Naive thymus-derived CD8-positive, alpha-beta T cell (primary cell): Measurements from ENCODE around the gene S100A1. TPM values are rescaled to one million over a fixed set of nuclear protein-coding genes. Genes with fewer than 3 reads are reported as not detected.

ENCODE experiments used
- ATAC-seq, 2 donors: fragments of 150-1000 bp; cut with Tn5 transposase in 1 of 2; sonication (Bioruptor Pico), chemical (Tn5 transposase) in 1 of 2; 1 replicate in 1 of 2; 2 replicates in 1 of 2; pipeline ENCODE4 v1.10.0; 2021; ENCODE audit warnings: mild to moderate bottlenecking in 2 of 2, moderate library complexity in 2 of 2
- POLR2A ChIA-PET: fragments of 350-600 bp; sonication (Branson Sonifier 250); formaldehyde crosslinking; loops from one replicate; lab custom pipeline; 2021; ENCODE audit warnings: antibody characterized with exemption; lab: Charles Lee
- DNase-seq, 10 donors: peaks; one replicate each; pipeline versions ENCODE4 v3.0.0 to v3.0.0-alpha.2; 2020 to 2022
- H3K27ac Mint-ChIP-seq, 10 donors: one replicate each; pipeline ENCODE4 v1.8.0; 2020 to 2022; ENCODE audit warnings: mild to moderate bottlenecking in 10 of 10, mixed read lengths in 10 of 10, moderate library complexity in 4 of 10, inconsistent platforms in 1 of 10
- H3K27me3 Mint-ChIP-seq, 5 donors: one replicate each; pipeline ENCODE4 v1.8.0; 2021 to 2022; ENCODE audit warnings: mixed read lengths in 5 of 5
- H3K36me3 Mint-ChIP-seq, 3 donors: one replicate each; pipeline ENCODE4 v1.8.0; 2020 to 2022; ENCODE audit warnings: mixed read lengths in 3 of 3, mild to moderate bottlenecking in 2 of 3, inconsistent platforms in 1 of 3
- H3K4me1 Mint-ChIP-seq, 4 donors: one replicate each; pipeline ENCODE4 v1.8.0; 2021 to 2022; ENCODE audit warnings: mixed read lengths in 4 of 4
- H3K4me3 Mint-ChIP-seq, 10 donors: one replicate each; pipeline ENCODE4 v1.8.0; 2020 to 2022; ENCODE audit warnings: mild to moderate bottlenecking in 10 of 10, mixed read lengths in 10 of 10, moderate library complexity in 6 of 10, inconsistent platforms in 1 of 10
- H3K9me3 Mint-ChIP-seq, 9 donors: one replicate each; pipeline ENCODE4 v1.8.0; 2020 to 2022; ENCODE audit warnings: mixed read lengths in 9 of 9, mild to moderate bottlenecking in 3 of 9, inconsistent platforms in 1 of 9, moderate library complexity in 1 of 9
- polyA plus RNA-seq, 3 donors: library from polyadenylated mRNA; unstranded; fragments of 300-500 nt; fragmentation: Illumina TruSeq; gene quantifications; one replicate each; pipeline ENCODE4 v1.2.3, GENCODE V29; 2021
- total RNA-seq, 8 experiments: library from RNA in 2 of 8; stranded (reverse) in 2 of 8; gene quantifications; one replicate each; pipeline ENCODE4 v1.2.3 and lab custom pipeline; 2021 to 2026

S100A1 gene
- total and polyA plus RNA-seq, 5 experiments from 2014 or later = not detected

DNA sequence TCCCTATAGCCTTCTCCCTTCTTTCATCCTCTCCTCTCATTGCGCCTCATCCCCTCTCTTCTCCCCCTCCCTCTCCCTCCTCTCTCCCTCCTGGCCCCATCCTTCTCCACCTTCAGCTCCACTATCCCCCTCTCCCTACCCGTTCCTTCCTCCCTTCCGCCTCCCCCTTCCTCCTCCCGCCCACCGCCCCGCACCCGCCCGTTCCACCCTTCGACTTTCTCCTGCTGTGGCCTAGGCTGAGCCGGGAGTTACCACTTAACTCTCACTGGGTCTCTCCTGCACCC is 51.8 kb downstream of the S100A1 start:
- Mint-ChIP-seq H3K9me3 (no peaks in the 10 kb centered on the region), H3K27ac (peak overlapping the region in 1 of 10 donors; percentile 31), H3K36me3 (peaks cover 0 to 5% (median 0%) of the 10 kb centered on the region in 3 donors), H3K4me1 (peaks cover 17 to 28% (median 21%) of the 10 kb centered on the region in 4 donors), H3K27me3 (peaks cover 33 to 64% (median 43%) of the 10 kb centered on the region in 5 donors), H3K4me3 (peak overlapping the region; percentile 45 to 87 (median 77))
- ATAC-seq (no peak), DNase-seq (no peak)
- POLR2A ChIA-PET = interaction anchor here (0.5 to 0.6 kb wide), 3 partner anchors 16 to 87 kb away, joined by 3 to 5 read pairs (median 3); no protein-coding TSS in a partner anchor

Other genes with a start within 250 kb of the S100A1 start
- gene S100A8, start 237.4 kb upstream of the S100A1 start, total RNA-seq = not detected
- gene S100A8, start 237.4 kb upstream of the S100A1 start, polyA plus RNA-seq = 10 to 100 TPM in 2 of 3 donors, 1 to 10 TPM in 1; 1.0 to 12.4 (median 11.6) TPM
- gene S100A7A, start 211.9 kb upstream of the S100A1 start, total RNA-seq = not detected
- gene S100A7A, start 211.9 kb upstream of the S100A1 start, polyA plus RNA-seq = not detected
- not detected for gene S100A7, start 167.8 kb upstream of the S100A1 start, total RNA-seq
- not detected for gene S100A7, start 167.8 kb upstream of the S100A1 start, polyA plus RNA-seq
- gene S100A6, start 92.4 kb upstream of the S100A1 start, total RNA-seq = 100 to 1,000 TPM; 223 to 232 TPM
- 100 to 1,000 TPM; 443 to 707 (median 568) TPM for gene S100A6, start 92.4 kb upstream of the S100A1 start, polyA plus RNA-seq
- gene S100A5, start 87.5 kb upstream of the S100A1 start, total RNA-seq = 1 to 10 TPM in 1 of 2 experiments, not detected in 1; 1.4 TPM
- gene S100A5, start 87.5 kb upstream of the S100A1 start, polyA plus RNA-seq = under 1 TPM in 2 of 3 donors, not detected in 1; 0.63 to 0.78 TPM
- 100 to 1,000 TPM; 115 to 129 TPM for gene S100A4, start 82.6 kb upstream of the S100A1 start, total RNA-seq
- gene S100A4, start 82.6 kb upstream of the S100A1 start, polyA plus RNA-seq = 1,000 to 10,000 TPM in 1 of 3 donors, 100 to 1,000 TPM in 2; 421 to 1,131 (median 581) TPM
- gene S100A3, start 79.2 kb upstream of the S100A1 start, total RNA-seq = not detected
- not detected for gene S100A3, start 79.2 kb upstream of the S100A1 start, polyA plus RNA-seq
- not detected for gene S100A2, start 62.6 kb upstream of the S100A1 start, total RNA-seq
- gene S100A2, start 62.6 kb upstream of the S100A1 start, polyA plus RNA-seq = not detected
- gene S100A16, start 15.3 kb upstream of the S100A1 start, total RNA-seq = not detected
- not detected for gene S100A16, start 15.3 kb upstream of the S100A1 start, polyA plus RNA-seq
- gene S100A14, start 12.1 kb upstream of the S100A1 start, total RNA-seq = not detected
- gene S100A14, start 12.1 kb upstream of the S100A1 start, polyA plus RNA-seq = not detected
- 1 to 10 TPM; 5.3 to 6.0 TPM for gene S100A13, start 929 bp upstream of the S100A1 start, total RNA-seq
- 1 to 10 TPM in 2 of 3 donors, under 1 TPM in 1; 0.94 to 1.9 (median 1.1) TPM for gene S100A13, start 929 bp upstream of the S100A1 start, polyA plus RNA-seq
- gene CHTOP, start 5.6 kb downstream of the S100A1 start, total RNA-seq = 100 to 1,000 TPM; 152 to 155 TPM
- gene CHTOP, start 5.6 kb downstream of the S100A1 start, polyA plus RNA-seq = 10 to 100 TPM; 45.2 to 74.7 (median 48.8) TPM
- 10 to 100 TPM; 28.2 to 30.7 TPM for gene SNAPIN, start 30.3 kb downstream of the S100A1 start, total RNA-seq
- gene SNAPIN, start 30.3 kb downstream of the S100A1 start, polyA plus RNA-seq = 10 to 100 TPM; 66.6 to 77.4 (median 72.3) TPM
- 100 to 1,000 TPM in 1 of 2 experiments, 10 to 100 TPM in 1; 96.8 to 101 TPM for gene ILF2, start 42.6 kb downstream of the S100A1 start, total RNA-seq
- 100 to 1,000 TPM; 115 to 140 (median 121) TPM for gene ILF2, start 42.6 kb downstream of the S100A1 start, polyA plus RNA-seq
- gene NPR1, start 50.3 kb downstream of the S100A1 start, total RNA-seq = not detected
- not detected for gene NPR1, start 50.3 kb downstream of the S100A1 start, polyA plus RNA-seq
- gene INTS3, start 99.6 kb downstream of the S100A1 start, total RNA-seq = 10 to 100 TPM; 58.2 to 60.6 TPM
- gene INTS3, start 99.6 kb downstream of the S100A1 start, polyA plus RNA-seq = 10 to 100 TPM in 2 of 3 donors, 1 to 10 TPM in 1; 10.0 to 13.8 (median 10.8) TPM
- 10 to 100 TPM; 15.3 to 18.5 TPM for gene SLC27A3, start 147.0 kb downstream of the S100A1 start, total RNA-seq
- gene SLC27A3, start 147.0 kb downstream of the S100A1 start, polyA plus RNA-seq = 10 to 100 TPM in 2 of 3 donors, 1 to 10 TPM in 1; 8.4 to 15.6 (median 10.0) TPM